ENCODE data around the gene THADA.

- TF ChIP-seq ZNF350 (tag by site-specific recombination; IDR thresholded peaks at IDR 0.05) (no peak), KLF1 (tag by site-specific recombination; IDR thresholded peaks at IDR 0.05) (no peak), ZBTB8A (tag by site-specific recombination; IDR thresholded peaks at IDR 0.05) (no peak), KLF8 (tag by site-specific recombination; IDR thresholded peaks at IDR 0.05) (no peak), ZNF266 (tag by site-specific recombination; IDR thresholded peaks at IDR 0.05; ENCODE audit: low read depth) (no peak), REST (tag by site-specific recombination; IDR thresholded peaks at IDR 0.05) (no peak), PBX3 (CRISPR knock-in tag; IDR thresholded peaks at IDR 0.05) (no peak), ZNF518A (tag by site-specific recombination; conservative IDR thresholded peaks at IDR 0.05; ENCODE audit: low read depth) (no peak), ZNF362 (tag by site-specific recombination; IDR thresholded peaks at IDR 0.05) (no peak), PRDM10 (tag by site-specific recombination; IDR thresholded peaks at IDR 0.05) (no peak), TCF7L2 (IDR thresholded peaks at IDR 0.05; ENCODE audit: borderline replicate concordance, low read depth, low read length) (no peak), CTCF (tag by site-specific recombination; IDR thresholded peaks at IDR 0.05) (no peak), ZSCAN4 (tag by site-specific recombination; IDR thresholded peaks at IDR 0.05) (no peak)
Measured at GRCh38 chr2:43538034-43538670, 57.7 kb downstream of the THADA start.

All from HEK293 (cell line).